ENCODE results near the gene EPS8L3. TPM values are rescaled to one million over a fixed set of nuclear protein-coding genes. Genes with fewer than 3 reads are reported as not detected.
A peak's percentile ranks its signal among the peaks of the same experiment; 100 is the strongest.

The EPS8L3 gene
- polyA plus RNA-seq, 1 of the 3 experiments (the other 2 are of a cell fraction) = not detected

DNA sequence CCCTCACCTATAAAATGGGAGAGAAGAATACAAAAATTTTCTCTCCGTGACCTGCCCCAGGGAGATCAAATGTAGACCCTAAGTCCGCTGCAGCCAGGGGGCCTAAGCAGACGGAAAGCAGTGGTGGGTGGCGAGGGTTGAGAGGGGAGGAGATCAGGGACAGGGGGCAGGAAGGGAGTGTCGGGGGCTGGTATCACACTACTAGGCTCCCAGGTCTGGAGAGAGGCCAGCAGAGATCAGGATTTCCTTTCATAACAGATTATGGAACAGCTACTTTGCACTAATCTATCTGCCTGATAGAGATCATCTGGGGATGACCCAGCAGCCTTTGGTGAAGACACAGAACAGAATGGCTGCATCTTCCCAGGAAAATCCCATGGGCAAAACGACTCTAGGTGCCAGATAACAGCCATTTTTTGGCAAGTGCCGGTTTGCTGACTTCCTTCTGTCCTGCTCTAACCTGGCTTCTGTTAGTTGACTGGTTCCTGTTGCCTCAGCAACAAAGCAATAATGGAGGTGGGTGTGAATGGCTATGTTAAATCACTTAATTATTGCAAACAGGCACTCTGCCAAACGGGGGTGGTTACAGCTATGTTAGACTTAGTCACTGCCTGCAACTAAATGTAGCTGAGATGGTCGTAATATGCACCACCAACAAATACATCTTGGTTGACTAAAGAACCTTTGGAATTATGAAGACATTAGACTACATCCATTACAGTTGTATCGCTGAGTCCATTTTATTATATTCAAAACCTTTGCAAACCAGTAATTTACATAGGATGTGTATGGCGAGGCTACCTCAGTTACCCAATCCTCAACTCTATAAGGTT, 30.0 kb upstream of the EPS8L3 start (continued):
- TF ChIP-seq FOXM1 (IDR thresholded peaks at IDR 0.05; ENCODE audit: low read depth) = no peak
- TF ChIP-seq RXRA (IDR thresholded peaks at IDR 0.05; ENCODE audit: borderline replicate concordance, low read depth) = no peak
- TF ChIP-seq POLR2AphosphoS5 (IDR thresholded peaks at IDR 0.05; ENCODE audit: low read depth, low read length) = no peak
- no peak for TF ChIP-seq TCF12 (IDR thresholded peaks at IDR 0.05)
- TF ChIP-seq, protein P1, sequence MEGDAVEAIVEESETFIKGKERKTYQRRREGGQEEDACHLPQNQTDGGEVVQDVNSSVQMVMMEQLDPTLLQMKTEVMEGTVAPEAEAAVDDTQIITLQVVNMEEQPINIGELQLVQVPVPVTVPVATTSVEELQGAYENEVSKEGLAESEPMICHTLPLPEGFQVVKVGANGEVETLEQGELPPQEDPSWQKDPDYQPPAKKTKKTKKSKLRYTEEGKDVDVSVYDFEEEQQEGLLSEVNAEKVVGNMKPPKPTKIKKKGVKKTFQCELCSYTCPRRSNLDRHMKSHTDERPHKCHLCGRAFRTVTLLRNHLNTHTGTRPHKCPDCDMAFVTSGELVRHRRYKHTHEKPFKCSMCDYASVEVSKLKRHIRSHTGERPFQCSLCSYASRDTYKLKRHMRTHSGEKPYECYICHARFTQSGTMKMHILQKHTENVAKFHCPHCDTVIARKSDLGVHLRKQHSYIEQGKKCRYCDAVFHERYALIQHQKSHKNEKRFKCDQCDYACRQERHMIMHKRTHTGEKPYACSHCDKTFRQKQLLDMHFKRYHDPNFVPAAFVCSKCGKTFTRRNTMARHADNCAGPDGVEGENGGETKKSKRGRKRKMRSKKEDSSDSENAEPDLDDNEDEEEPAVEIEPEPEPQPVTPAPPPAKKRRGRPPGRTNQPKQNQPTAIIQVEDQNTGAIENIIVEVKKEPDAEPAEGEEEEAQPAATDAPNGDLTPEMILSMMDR (IDR thresholded peaks at IDR 0.05) = no peak
- 0 out of 2 replicates have a peak, but pooled peaks have one; percentile 12 for TF ChIP-seq RAD21 (IDR thresholded peaks at IDR 0.05; ENCODE audit: low read length)
- TF ChIP-seq JUND (IDR thresholded peaks at IDR 0.05) = no peak
- no peak for TF ChIP-seq MXI1 (IDR thresholded peaks at IDR 0.05; ENCODE audit: low read depth, low read length)
- TF ChIP-seq RCOR1 (IDR thresholded peaks at IDR 0.05; ENCODE audit: low read length) = no peak
- TF ChIP-seq SMC3 (IDR thresholded peaks at IDR 0.05; ENCODE audit: low read depth, low read length) = no peak
- peak; percentile 39 for TF ChIP-seq NFIC (IDR thresholded peaks at IDR 0.05; ENCODE audit: borderline replicate concordance)
- no peak for TF ChIP-seq YY1 (IDR thresholded peaks at IDR 0.05; ENCODE audit: low read depth)
- no peak for TF ChIP-seq SIN3A (IDR thresholded peaks at IDR 0.05; ENCODE audit: borderline replicate concordance, low read depth, low read length)

GRCh38 chr1:109793089-109793485, 29.4 kb upstream of the EPS8L3 start:
- Histone ChIP-seq H3K27ac (ENCODE audit: low read depth in 2 of 2, low read length in 1 of 2) (peak overlapping the region in 1 of 2 experiments; percentile 44; a peak in 1 of 4 replicates), H3K4me3 (ENCODE audit: low read depth in 2 of 2, low read length in 1 of 2) (no peak overlapping the region), H3K9me2 (no peaks in the 10 kb centered on the region), H3K9me3 (no peaks in the 10 kb centered on the region), H3K4me2 (0 out of 2 replicates have a peak overlapping the region, but pooled peaks have one; percentile 50), H2AFZ (ENCODE audit: low read depth) (no peak overlapping the region), H4K20me1 (ENCODE audit: insufficient read depth) (no peaks in the 10 kb centered on the region), H3K36me3 (replicated peaks in 1 of 2; ENCODE audit: control insufficient read depth in 1 of 2, insufficient read depth in 2 of 2, low read length in 1 of 2) (no peaks in the 10 kb centered on the region), H3F3A (replicated peaks; ENCODE audit: insufficient read depth) (peaks cover 11% of the 10 kb centered on the region), H3K27me3 (ENCODE audit: insufficient read depth) (no peaks in the 10 kb centered on the region), H3K79me2 (ENCODE audit: insufficient read depth) (no peaks in the 10 kb centered on the region), H3K4me1 (ENCODE audit: control insufficient read depth in 1 of 2, insufficient read depth in 2 of 2, low read depth in 1 of 2, low read length in 1 of 2) (peaks cover 46 to 48% of the 10 kb centered on the region in 2 experiments), H3K9ac (no peak overlapping the region)
- WGBS (ENCODE audit: low lambda C conversion rate) = 83% methylated on average over 1 of the region's 5 CpGs
- ChIA-PET POLR2A (no interaction called here), CTCF (interaction anchor here (0.7 to 27.7 kb wide), 5 partner anchors 16 to 324 kb away, joined by 3 to 822 read pairs (median 6); partner anchors contain the start of gene AHCYL1)
- DNase-seq = no peak
- TF ChIP-seq, protein P2, sequence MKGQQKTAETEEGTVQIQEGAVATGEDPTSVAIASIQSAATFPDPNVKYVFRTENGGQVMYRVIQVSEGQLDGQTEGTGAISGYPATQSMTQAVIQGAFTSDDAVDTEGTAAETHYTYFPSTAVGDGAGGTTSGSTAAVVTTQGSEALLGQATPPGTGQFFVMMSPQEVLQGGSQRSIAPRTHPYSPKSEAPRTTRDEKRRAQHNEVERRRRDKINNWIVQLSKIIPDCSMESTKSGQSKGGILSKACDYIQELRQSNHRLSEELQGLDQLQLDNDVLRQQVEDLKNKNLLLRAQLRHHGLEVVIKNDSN (IDR thresholded peaks at IDR 0.05; ENCODE audit: borderline replicate concordance, low read depth) = no peak
- TF ChIP-seq POLR2AphosphoS5 (IDR thresholded peaks at IDR 0.05; ENCODE audit: low read depth, low read length) (no peak), MEF2A (IDR thresholded peaks at IDR 0.05; ENCODE audit: borderline replicate concordance, low read depth) (no peak), TEAD4 (IDR thresholded peaks at IDR 0.05; ENCODE audit: borderline replicate concordance, insufficient read depth) (no peak), TAF1 (IDR thresholded peaks at IDR 0.05; ENCODE audit: borderline replicate concordance, low read depth, low read length) (no peak), MXI1 (IDR thresholded peaks at IDR 0.05; ENCODE audit: low read depth, low read length) (no peak), JUND (IDR thresholded peaks at IDR 0.05) (no peak), NFIC (IDR thresholded peaks at IDR 0.05; ENCODE audit: borderline replicate concordance) (no peak)
- TF ChIP-seq, protein P3, sequence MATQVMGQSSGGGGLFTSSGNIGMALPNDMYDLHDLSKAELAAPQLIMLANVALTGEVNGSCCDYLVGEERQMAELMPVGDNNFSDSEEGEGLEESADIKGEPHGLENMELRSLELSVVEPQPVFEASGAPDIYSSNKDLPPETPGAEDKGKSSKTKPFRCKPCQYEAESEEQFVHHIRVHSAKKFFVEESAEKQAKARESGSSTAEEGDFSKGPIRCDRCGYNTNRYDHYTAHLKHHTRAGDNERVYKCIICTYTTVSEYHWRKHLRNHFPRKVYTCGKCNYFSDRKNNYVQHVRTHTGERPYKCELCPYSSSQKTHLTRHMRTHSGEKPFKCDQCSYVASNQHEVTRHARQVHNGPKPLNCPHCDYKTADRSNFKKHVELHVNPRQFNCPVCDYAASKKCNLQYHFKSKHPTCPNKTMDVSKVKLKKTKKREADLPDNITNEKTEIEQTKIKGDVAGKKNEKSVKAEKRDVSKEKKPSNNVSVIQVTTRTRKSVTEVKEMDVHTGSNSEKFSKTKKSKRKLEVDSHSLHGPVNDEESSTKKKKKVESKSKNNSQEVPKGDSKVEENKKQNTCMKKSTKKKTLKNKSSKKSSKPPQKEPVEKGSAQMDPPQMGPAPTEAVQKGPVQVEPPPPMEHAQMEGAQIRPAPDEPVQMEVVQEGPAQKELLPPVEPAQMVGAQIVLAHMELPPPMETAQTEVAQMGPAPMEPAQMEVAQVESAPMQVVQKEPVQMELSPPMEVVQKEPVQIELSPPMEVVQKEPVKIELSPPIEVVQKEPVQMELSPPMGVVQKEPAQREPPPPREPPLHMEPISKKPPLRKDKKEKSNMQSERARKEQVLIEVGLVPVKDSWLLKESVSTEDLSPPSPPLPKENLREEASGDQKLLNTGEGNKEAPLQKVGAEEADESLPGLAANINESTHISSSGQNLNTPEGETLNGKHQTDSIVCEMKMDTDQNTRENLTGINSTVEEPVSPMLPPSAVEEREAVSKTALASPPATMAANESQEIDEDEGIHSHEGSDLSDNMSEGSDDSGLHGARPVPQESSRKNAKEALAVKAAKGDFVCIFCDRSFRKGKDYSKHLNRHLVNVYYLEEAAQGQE (IDR thresholded peaks at IDR 0.05; ENCODE audit: low read depth, low read length) = no peak
- TF ChIP-seq, protein P4, sequence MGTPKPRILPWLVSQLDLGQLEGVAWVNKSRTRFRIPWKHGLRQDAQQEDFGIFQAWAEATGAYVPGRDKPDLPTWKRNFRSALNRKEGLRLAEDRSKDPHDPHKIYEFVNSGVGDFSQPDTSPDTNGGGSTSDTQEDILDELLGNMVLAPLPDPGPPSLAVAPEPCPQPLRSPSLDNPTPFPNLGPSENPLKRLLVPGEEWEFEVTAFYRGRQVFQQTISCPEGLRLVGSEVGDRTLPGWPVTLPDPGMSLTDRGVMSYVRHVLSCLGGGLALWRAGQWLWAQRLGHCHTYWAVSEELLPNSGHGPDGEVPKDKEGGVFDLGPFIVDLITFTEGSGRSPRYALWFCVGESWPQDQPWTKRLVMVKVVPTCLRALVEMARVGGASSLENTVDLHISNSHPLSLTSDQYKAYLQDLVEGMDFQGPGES (IDR thresholded peaks at IDR 0.05; ENCODE audit: low read depth, low read length) = no peak
